ENCODE measurements around the gene OGDH.

DNA sequence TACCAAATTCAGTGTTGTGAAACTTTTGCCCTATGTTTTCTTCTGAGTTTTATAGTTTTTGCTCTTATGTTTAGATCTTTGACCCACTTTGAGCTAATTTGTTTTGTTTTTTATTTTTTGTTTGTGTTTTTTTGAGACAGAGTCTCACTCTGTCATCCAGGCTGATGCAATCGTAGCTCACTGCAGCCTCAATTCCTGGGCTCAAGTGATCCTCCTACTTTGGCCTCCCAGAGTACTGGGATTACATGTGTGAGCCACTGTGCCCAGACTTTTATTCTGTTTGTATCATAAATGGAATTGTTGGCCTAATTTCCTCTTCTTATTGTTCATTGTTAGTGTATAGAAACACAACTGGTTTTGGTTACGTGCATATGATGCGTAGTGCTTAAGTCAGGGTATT lies 99.0 kb downstream of the OGDH start:
- TF ChIP-seq YY1 (IDR thresholded peaks at IDR 0.05; ENCODE audit: insufficient read depth, insufficient read length), result no peak
- no peak for TF ChIP-seq ZNF274 (IDR thresholded peaks at IDR 0.05; ENCODE audit: low read depth, low read length)
- no peak for TF ChIP-seq SUZ12 (IDR thresholded peaks at IDR 0.05; ENCODE audit: extremely low read depth, insufficient read depth, insufficient read length)

Measured in NT2/D1 (cell line).